IMR-90 (cell line): Measurements from ENCODE around the gene RGSL1.

Experiments used
- BHLHE40 ChIP-seq: fragments of 150-350 bp; IDR thresholded peaks from 2 replicates; pipeline ENCODE4 v1.6.1; 2016; ENCODE audit warnings: mild to moderate bottlenecking, low read depth, low read length
- CEBPB ChIP-seq: IDR thresholded peaks from 2 replicates; pipeline ENCODE4 v1.6.1; 2012; ENCODE audit warnings: low read depth, low read length, improper control_type of control experiment
- ELK1 ChIP-seq: fragments of 150-350 bp; IDR thresholded peaks from 2 replicates; pipeline ENCODE4 v1.6.1; 2016; ENCODE audit warnings: low read depth, mild to moderate bottlenecking, low read length, moderate library complexity, borderline replicate concordance
- FOS ChIP-seq: fragments of 150-350 bp; IDR thresholded peaks from 2 replicates; pipeline ENCODE4 v1.6.1; 2016; ENCODE audit warnings: low read depth, low read length
- MAFK ChIP-seq: IDR thresholded peaks from 2 replicates; pipeline ENCODE4 v1.6.1; 2012; ENCODE audit warnings: low read depth, low read length, improper control_type of control experiment
- MXI1 ChIP-seq: IDR thresholded peaks from 2 replicates; pipeline ENCODE4 v1.6.1; 2012; ENCODE audit warnings: low read depth, mild to moderate bottlenecking, low read length, moderate library complexity, borderline replicate concordance
- POLR2A ChIP-seq: IDR thresholded peaks from 2 replicates; pipeline ENCODE4 v1.6.1; 2012; ENCODE audit warnings: mild to moderate bottlenecking, low read depth, low read length
- RAD21 ChIP-seq: IDR thresholded peaks from 2 replicates; pipeline ENCODE4 v1.6.1; 2012; ENCODE audit warnings: low read length, improper control_type of control experiment
- RCOR1 ChIP-seq: IDR thresholded peaks from 2 replicates; pipeline ENCODE4 v1.6.1; 2012; ENCODE audit warnings: mild to moderate bottlenecking, low read length, improper control_type of control experiment; ENCODE audit not compliant: insufficient replicate concordance
- RFX5 ChIP-seq: IDR thresholded peaks from 2 replicates; pipeline ENCODE4 v1.8.0; 2012; ENCODE audit warnings: low read depth, mild to moderate bottlenecking, low read length, moderate library complexity
- SMC3 ChIP-seq: fragments of 150-350 bp; IDR thresholded peaks from 2 replicates; pipeline ENCODE4 v1.6.1; 2016; ENCODE audit warnings: low read depth, mild to moderate bottlenecking, antibody characterized with exemption, low read length, moderate library complexity
- USF2 ChIP-seq: fragments of 150-350 bp; IDR thresholded peaks from 2 replicates; pipeline ENCODE4 v1.6.1; 2017; ENCODE audit warnings: mild to moderate bottlenecking, antibody characterized with exemption, low read length, low read depth
- TF ChIP-seq, protein P1 (sequence below): conservative IDR thresholded peaks from 2 replicates; pipeline ENCODE4 v1.5.1; 2012; ENCODE audit warnings: mild to moderate bottlenecking, low read depth, low read length, improper control_type of control experiment

- TF ChIP-seq FOS (no peak), POLR2A (no peak), RAD21 (no peak), SMC3 (no peak), CEBPB (no peak), USF2 (no peak), ELK1 (no peak), RCOR1 (no peak), BHLHE40 (no peak), MAFK (no peak), MXI1 (no peak), RFX5 (no peak)
- TF ChIP-seq, protein P1, sequence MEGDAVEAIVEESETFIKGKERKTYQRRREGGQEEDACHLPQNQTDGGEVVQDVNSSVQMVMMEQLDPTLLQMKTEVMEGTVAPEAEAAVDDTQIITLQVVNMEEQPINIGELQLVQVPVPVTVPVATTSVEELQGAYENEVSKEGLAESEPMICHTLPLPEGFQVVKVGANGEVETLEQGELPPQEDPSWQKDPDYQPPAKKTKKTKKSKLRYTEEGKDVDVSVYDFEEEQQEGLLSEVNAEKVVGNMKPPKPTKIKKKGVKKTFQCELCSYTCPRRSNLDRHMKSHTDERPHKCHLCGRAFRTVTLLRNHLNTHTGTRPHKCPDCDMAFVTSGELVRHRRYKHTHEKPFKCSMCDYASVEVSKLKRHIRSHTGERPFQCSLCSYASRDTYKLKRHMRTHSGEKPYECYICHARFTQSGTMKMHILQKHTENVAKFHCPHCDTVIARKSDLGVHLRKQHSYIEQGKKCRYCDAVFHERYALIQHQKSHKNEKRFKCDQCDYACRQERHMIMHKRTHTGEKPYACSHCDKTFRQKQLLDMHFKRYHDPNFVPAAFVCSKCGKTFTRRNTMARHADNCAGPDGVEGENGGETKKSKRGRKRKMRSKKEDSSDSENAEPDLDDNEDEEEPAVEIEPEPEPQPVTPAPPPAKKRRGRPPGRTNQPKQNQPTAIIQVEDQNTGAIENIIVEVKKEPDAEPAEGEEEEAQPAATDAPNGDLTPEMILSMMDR = no peak
Measured at GRCh38 chr1:182431278-182431677, 18.7 kb upstream of the RGSL1 start.
